ENCODE results near the gene GTF3C4. TPM values are rescaled to one million over a fixed set of nuclear protein-coding genes. Genes with fewer than 3 reads are reported as not detected.

GTF3C4 gene
- 15.1 TPM for polyA plus RNA-seq (2013, experiment 1 of 2)
- polyA plus RNA-seq (2013, experiment 2 of 2), result 15.3 TPM

GRCh38 chr9:132670457-132671391, at the start of gene GTF3C4:
Gene GTF3C4, plus strand, starts transcription at chr9:132670464. Its CDS starts 135 bp downstream, at chr9:132670599.
- Histone ChIP-seq H3K4me1 (ENCODE audit: control insufficient read depth in 2 of 2, insufficient read depth in 1 of 2, low read depth in 1 of 2, low read length in 2 of 2) (peaks cover 2 to 5% of the 10 kb centered on the region in 2 donors), H3K4ac (ENCODE audit: low read length) (peak within 1 kb of the TSS; percentile 78), H3K4me3 (ENCODE audit: low read length in 2 of 2) (peak within 1 kb of the TSS; percentile 98 to 99), H2AK5ac (ENCODE audit: low read depth, low read length) (peak within 1 kb of the TSS; percentile 93), H3K9me3 (replicated peaks in 1 of 2; ENCODE audit: control insufficient read depth in 2 of 2, insufficient read depth in 1 of 2, low read depth in 1 of 2, low read length in 2 of 2) (peaks cover 0 to 16% of the 10 kb centered on the region in 2 donors), H3K14ac (ENCODE audit: low read length) (peak within 1 kb of the TSS; percentile 74), H3K27me3 (ENCODE audit: control insufficient read depth in 3 of 3, insufficient read depth in 3 of 3, low read depth in 1 of 3, low read length in 3 of 3) (no peaks in the 10 kb centered on the region), H2BK15ac (ENCODE audit: low read length) (peak within 1 kb of the TSS; percentile 92), H3K4me2 (ENCODE audit: insufficient read depth, low read length, poor library complexity, severe bottlenecking) (peak within 1 kb of the TSS; percentile 89), H2AFZ (ENCODE audit: low read length) (peak within 1 kb of the TSS; percentile 99), H3K36me3 (replicated peaks in 1 of 2; ENCODE audit: control insufficient read depth in 2 of 2, insufficient read depth in 2 of 2, low read length in 2 of 2) (peaks cover 0 to 32% of the 10 kb centered on the region in 2 donors), H4K8ac (ENCODE audit: low read depth, low read length) (no peak within 1 kb of the TSS), H2BK120ac (ENCODE audit: low read depth, low read length) (peak within 1 kb of the TSS; percentile 89), H3K9ac (ENCODE audit: low read depth, low read length, poor library complexity) (peak within 1 kb of the TSS; percentile 100), H3K79me1 (ENCODE audit: low read depth, low read length) (peaks cover 7% of the 10 kb centered on the region), H3K18ac (ENCODE audit: low read length) (peak within 1 kb of the TSS; percentile 98), H4K91ac (ENCODE audit: low read depth, low read length, poor library complexity) (no peak within 1 kb of the TSS), H3K23ac (ENCODE audit: low read depth, low read length, poor library complexity) (peak within 1 kb of the TSS; percentile 96), H2BK5ac (ENCODE audit: low read length) (peak within 1 kb of the TSS; percentile 96), H3K27ac (replicated peaks; ENCODE audit: low read length) (peak within 1 kb of the TSS; percentile 98), H2BK12ac (ENCODE audit: low read length) (no peak within 1 kb of the TSS)
- no CpG with 5 or more reads among the region's 82 CpGs for WGBS, 2 donors (ENCODE audit: extremely low coverage in 2 of 2, insufficient read length in 2 of 2, insufficient replicate concordance in 1 of 2)
- peak; percentile 41 for DNase-seq (ENCODE audit: low spot score)

GRCh38 chr9:132622159-132622558, 48.1 kb upstream of the GTF3C4 start:
- Histone ChIP-seq H3K4me3 (ENCODE audit: low read length in 2 of 2) (no peak overlapping the region), H2AFZ (ENCODE audit: low read length) (no peak overlapping the region), H3K27ac (replicated peaks; ENCODE audit: low read length) (no peak overlapping the region), H2BK120ac (ENCODE audit: low read depth, low read length) (no peak overlapping the region), H3K4ac (ENCODE audit: low read length) (no peak overlapping the region), H3K4me1 (ENCODE audit: control insufficient read depth in 2 of 2, insufficient read depth in 1 of 2, low read depth in 1 of 2, low read length in 2 of 2) (peaks cover 0 to 2% of the 10 kb centered on the region in 2 donors), H3K23ac (ENCODE audit: low read depth, low read length, poor library complexity) (no peak overlapping the region), H3K36me3 (replicated peaks in 1 of 2; ENCODE audit: control insufficient read depth in 2 of 2, insufficient read depth in 2 of 2, low read length in 2 of 2) (peaks cover 8 to 86% of the 10 kb centered on the region in 2 donors), H3K9me3 (replicated peaks in 1 of 2; ENCODE audit: control insufficient read depth in 2 of 2, insufficient read depth in 1 of 2, low read depth in 1 of 2, low read length in 2 of 2) (no peaks in the 10 kb centered on the region), H2BK5ac (ENCODE audit: low read length) (no peak overlapping the region), H4K91ac (ENCODE audit: low read depth, low read length, poor library complexity) (no peak overlapping the region), H3K27me3 (ENCODE audit: control insufficient read depth in 3 of 3, insufficient read depth in 3 of 3, low read depth in 1 of 3, low read length in 3 of 3) (no peaks in the 10 kb centered on the region), H3K14ac (ENCODE audit: low read length) (no peak overlapping the region), H3K18ac (ENCODE audit: low read length) (no peak overlapping the region), H4K8ac (ENCODE audit: low read depth, low read length) (no peak overlapping the region), H2BK12ac (ENCODE audit: low read length) (no peak overlapping the region), H3K4me2 (ENCODE audit: insufficient read depth, low read length, poor library complexity, severe bottlenecking) (no peak overlapping the region), H3K79me1 (ENCODE audit: low read depth, low read length) (no peaks in the 10 kb centered on the region), H2AK5ac (ENCODE audit: low read depth, low read length) (no peak overlapping the region), H3K9ac (ENCODE audit: low read depth, low read length, poor library complexity) (no peak overlapping the region), H2BK15ac (ENCODE audit: low read length) (no peak overlapping the region)
- DNase-seq (ENCODE audit: low spot score), result no peak
- no CpG with 5 or more reads among the region's 5 CpGs for WGBS, 2 donors (ENCODE audit: extremely low coverage in 2 of 2, insufficient read length in 2 of 2, insufficient replicate concordance in 1 of 2)

- no peak for DNase-seq (ENCODE audit: low spot score)
- Histone ChIP-seq H3K27ac (replicated peaks; ENCODE audit: low read length) (no peak overlapping the region), H3K14ac (ENCODE audit: low read length) (no peak overlapping the region), H2AK5ac (ENCODE audit: low read depth, low read length) (no peak overlapping the region), H4K91ac (ENCODE audit: low read depth, low read length, poor library complexity) (no peak overlapping the region), H3K9ac (ENCODE audit: low read depth, low read length, poor library complexity) (no peak overlapping the region), H3K18ac (ENCODE audit: low read length) (no peak overlapping the region), H3K4me3 (ENCODE audit: low read length in 2 of 2) (no peak overlapping the region), H3K9me3 (replicated peaks in 1 of 2; ENCODE audit: control insufficient read depth in 2 of 2, insufficient read depth in 1 of 2, low read depth in 1 of 2, low read length in 2 of 2) (no peaks in the 10 kb centered on the region), H2BK12ac (ENCODE audit: low read length) (no peak overlapping the region), H2BK120ac (ENCODE audit: low read depth, low read length) (no peak overlapping the region), H3K4ac (ENCODE audit: low read length) (no peak overlapping the region), H3K23ac (ENCODE audit: low read depth, low read length, poor library complexity) (no peak overlapping the region), H4K8ac (ENCODE audit: low read depth, low read length) (no peak overlapping the region), H2BK15ac (ENCODE audit: low read length) (no peak overlapping the region), H3K4me1 (ENCODE audit: control insufficient read depth in 2 of 2, insufficient read depth in 1 of 2, low read depth in 1 of 2, low read length in 2 of 2) (no peaks in the 10 kb centered on the region), H3K27me3 (ENCODE audit: control insufficient read depth in 3 of 3, insufficient read depth in 3 of 3, low read depth in 1 of 3, low read length in 3 of 3) (no peaks in the 10 kb centered on the region), H3K36me3 (replicated peaks in 1 of 2; ENCODE audit: control insufficient read depth in 2 of 2, insufficient read depth in 2 of 2, low read length in 2 of 2) (peaks cover 20 to 89% of the 10 kb centered on the region in 2 donors), H2AFZ (ENCODE audit: low read length) (no peak overlapping the region), H3K79me1 (ENCODE audit: low read depth, low read length) (no peaks in the 10 kb centered on the region), H3K4me2 (ENCODE audit: insufficient read depth, low read length, poor library complexity, severe bottlenecking) (no peak overlapping the region), H2BK5ac (ENCODE audit: low read length) (no peak overlapping the region)
- no CpG with 5 or more reads among the region's 5 CpGs for WGBS, 2 donors (ENCODE audit: extremely low coverage in 2 of 2, insufficient read length in 2 of 2, insufficient replicate concordance in 1 of 2)
Measured at GRCh38 chr9:132626285-132626684, 44.0 kb upstream of the GTF3C4 start.

GRCh38 chr9:132627106-132627505, 43.2 kb upstream of the GTF3C4 start:
- no peak overlapping the region for H3K4me3 ChIP-seq (ENCODE audit: low read length in 2 of 2)
- H3K36me3 ChIP-seq (replicated peaks in 1 of 2; ENCODE audit: control insufficient read depth in 2 of 2, insufficient read depth in 2 of 2, low read length in 2 of 2), result peaks cover 22 to 89% of the 10 kb centered on the region in 2 donors
- H3K4me2 ChIP-seq (ENCODE audit: insufficient read depth, low read length, poor library complexity, severe bottlenecking), result no peak overlapping the region
- H2BK120ac ChIP-seq (ENCODE audit: low read depth, low read length), result no peak overlapping the region
- no peaks in the 10 kb centered on the region for H3K27me3 ChIP-seq (ENCODE audit: control insufficient read depth in 3 of 3, insufficient read depth in 3 of 3, low read depth in 1 of 3, low read length in 3 of 3)
- H3K14ac ChIP-seq (ENCODE audit: low read length), result no peak overlapping the region
- no peak overlapping the region for H4K8ac ChIP-seq (ENCODE audit: low read depth, low read length)
- H2BK5ac ChIP-seq (ENCODE audit: low read length), result no peak overlapping the region
- no peak overlapping the region for H3K9ac ChIP-seq (ENCODE audit: low read depth, low read length, poor library complexity)
- H2AK5ac ChIP-seq (ENCODE audit: low read depth, low read length), result no peak overlapping the region
- no peaks in the 10 kb centered on the region for H3K79me1 ChIP-seq (ENCODE audit: low read depth, low read length)
- no peak overlapping the region for H2BK15ac ChIP-seq (ENCODE audit: low read length)
- H3K4me1 ChIP-seq (ENCODE audit: control insufficient read depth in 2 of 2, insufficient read depth in 1 of 2, low read depth in 1 of 2, low read length in 2 of 2), result no peaks in the 10 kb centered on the region
- DNase-seq (ENCODE audit: low spot score), result no peak
- no peak overlapping the region for H4K91ac ChIP-seq (ENCODE audit: low read depth, low read length, poor library complexity)
- no peak overlapping the region for H3K27ac ChIP-seq (replicated peaks; ENCODE audit: low read length)
- WGBS, 2 donors (ENCODE audit: extremely low coverage in 2 of 2, insufficient read length in 2 of 2, insufficient replicate concordance in 1 of 2), result no CpG with 5 or more reads among the region's 7 CpGs
- no peaks in the 10 kb centered on the region for H3K9me3 ChIP-seq (replicated peaks in 1 of 2; ENCODE audit: control insufficient read depth in 2 of 2, insufficient read depth in 1 of 2, low read depth in 1 of 2, low read length in 2 of 2)
- no peak overlapping the region for H3K4ac ChIP-seq (ENCODE audit: low read length)
- no peak overlapping the region for H2BK12ac ChIP-seq (ENCODE audit: low read length)
- no peak overlapping the region for H2AFZ ChIP-seq (ENCODE audit: low read length)
- H3K23ac ChIP-seq (ENCODE audit: low read depth, low read length, poor library complexity), result no peak overlapping the region
- H3K18ac ChIP-seq (ENCODE audit: low read length), result no peak overlapping the region

All from neuronal stem cell (in vitro differentiated cells).